GM21529 (cell line): Measurements from ENCODE around the gene CREB1.
"Not testable (repeated sequence)": the region's sequence is repeated elsewhere in the genome, so short reads cannot be mapped to it uniquely, and the experiment has no call there.

ENCODE experiments used
- ATAC-seq: cut with Tn5 transposase; IDR thresholded peaks from one replicate; pipeline ENCODE4 v1.9.1; 2021; ENCODE audit not compliant: unreplicated experiment

Gene CREB1

GRCh38 chr2:207612714-207613113 lies 83.0 kb downstream of the CREB1 start:
- no peak for ATAC-seq

GRCh38 chr2:207614824-207615223 lies 85.1 kb downstream of the CREB1 start:
- ATAC-seq = no peak

GRCh38 chr2:207616185-207616584 lies 86.4 kb downstream of the CREB1 start:
- ATAC-seq = no peak

GRCh38 chr2:207617011-207617671 lies 87.4 kb downstream of the CREB1 start:
- ATAC-seq = no peak

GRCh38 chr2:207619764-207620203 lies 90.0 kb downstream of the CREB1 start:
- peak; percentile 39 for ATAC-seq

GRCh38 chr2:207621501-207622039 lies 91.8 kb downstream of the CREB1 start:
- ATAC-seq = no peak

GRCh38 chr2:207624185-207625013 lies 94.6 kb downstream of the CREB1 start:
- ATAC-seq = peak; percentile 39

GRCh38 chr2:207625014-207625907 lies 95.5 kb downstream of the CREB1 start, which contains the start of gene METTL21A:
TSS of gene METTL21A (minus strand) at chr2:207625394. CDS start at chr2:207624375, 1,019 bp downstream.
- ATAC-seq = peak; percentile 58

GRCh38 chr2:207629553-207629952 lies 99.8 kb downstream of the CREB1 start:
- ATAC-seq = no peak

GRCh38 chr2:207630491-207630890 lies 100.7 kb downstream of the CREB1 start:
- no peak for ATAC-seq

- peak; percentile 43 for ATAC-seq
Measured at GRCh38 chr2:207632575-207633493, 103.1 kb downstream of the CREB1 start.

- no peak for ATAC-seq
Measured at GRCh38 chr2:207633686-207634085, 103.9 kb downstream of the CREB1 start.

GRCh38 chr2:207635468-207636200 lies 105.9 kb downstream of the CREB1 start:
- no peak for ATAC-seq

- ATAC-seq = not testable (repeated sequence)
Measured at GRCh38 chr2:207639288-207639687, 109.5 kb downstream of the CREB1 start.

GRCh38 chr2:207640160-207640559 lies 110.4 kb downstream of the CREB1 start:
- no peak for ATAC-seq

- no peak for ATAC-seq
Measured at GRCh38 chr2:207640661-207641060, 110.9 kb downstream of the CREB1 start.

- ATAC-seq = no peak
Measured at GRCh38 chr2:207643892-207644291, 114.1 kb downstream of the CREB1 start.

GRCh38 chr2:207646582-207646981 lies 116.8 kb downstream of the CREB1 start:
- not testable (repeated sequence) for ATAC-seq
